ENCODE measurements around the gene CES5A.
"Not testable (repeated sequence)": the region's sequence is repeated elsewhere in the genome, so short reads cannot be mapped to it uniquely, and the experiment has no call there.

Gene CES5A

DNA sequence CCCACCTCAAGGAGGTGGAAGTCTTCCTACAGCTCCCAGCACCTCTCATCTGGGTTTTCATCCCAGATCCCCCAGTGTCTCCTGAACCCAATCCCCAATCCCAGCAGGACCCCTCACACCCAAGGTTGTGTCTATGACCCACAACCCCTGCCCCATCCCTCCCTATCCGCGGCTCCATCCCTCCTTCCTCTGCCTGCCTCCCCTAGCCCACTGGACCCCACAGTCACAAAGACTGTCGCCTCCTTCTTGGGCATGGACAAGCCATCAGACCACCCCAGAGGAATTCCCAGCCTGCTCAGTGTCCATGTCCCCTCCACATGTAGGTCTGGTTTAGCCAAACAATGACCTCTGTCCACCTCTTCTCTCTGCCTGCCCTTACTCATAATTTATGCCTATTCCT lies 54.6 kb downstream of the CES5A start:
- ChIA-PET CTCF (no interaction called here), POLR2A (no interaction called here)
- Histone ChIP-seq H3K36me3 (ENCODE audit: control insufficient read depth in 4 of 4, insufficient read depth in 4 of 4, low read length in 3 of 4) (no peaks in the 10 kb centered on the region), H3K27me3 (replicated peaks in 2 of 5; ENCODE audit: control insufficient read depth in 4 of 5, insufficient read depth in 5 of 5, low read length in 4 of 5) (peaks cover 0 to 41% (median 0%) of the 10 kb centered on the region in 5 experiments), H3K4me3 (ENCODE audit: control insufficient read depth in 1 of 7, extremely low read depth in 1 of 7, insufficient read depth in 4 of 7, low read depth in 2 of 7, low read length in 6 of 7) (no peak overlapping the region), H3K4me1 (ENCODE audit: control extremely low read depth in 1 of 4, control insufficient read depth in 4 of 4, insufficient read depth in 4 of 4, low read length in 3 of 4) (no peaks in the 10 kb centered on the region), H3K27ac (ENCODE audit: insufficient read depth in 1 of 2, low read depth in 1 of 2, low read length in 2 of 2, poor library complexity in 1 of 2, severe bottlenecking in 2 of 2) (no peak overlapping the region), H3K9me3 (ENCODE audit: control extremely low read depth in 1 of 5, control insufficient read depth in 4 of 5, insufficient read depth in 2 of 5, low read depth in 1 of 5, low read length in 4 of 5) (peaks cover 0 to 5% (median 0%) of the 10 kb centered on the region in 5 experiments)
- 86% methylated on average over 3 of the region's 3 CpGs for WGBS (ENCODE audit: insufficient coverage)
- DNase-seq = no peak

DNA sequence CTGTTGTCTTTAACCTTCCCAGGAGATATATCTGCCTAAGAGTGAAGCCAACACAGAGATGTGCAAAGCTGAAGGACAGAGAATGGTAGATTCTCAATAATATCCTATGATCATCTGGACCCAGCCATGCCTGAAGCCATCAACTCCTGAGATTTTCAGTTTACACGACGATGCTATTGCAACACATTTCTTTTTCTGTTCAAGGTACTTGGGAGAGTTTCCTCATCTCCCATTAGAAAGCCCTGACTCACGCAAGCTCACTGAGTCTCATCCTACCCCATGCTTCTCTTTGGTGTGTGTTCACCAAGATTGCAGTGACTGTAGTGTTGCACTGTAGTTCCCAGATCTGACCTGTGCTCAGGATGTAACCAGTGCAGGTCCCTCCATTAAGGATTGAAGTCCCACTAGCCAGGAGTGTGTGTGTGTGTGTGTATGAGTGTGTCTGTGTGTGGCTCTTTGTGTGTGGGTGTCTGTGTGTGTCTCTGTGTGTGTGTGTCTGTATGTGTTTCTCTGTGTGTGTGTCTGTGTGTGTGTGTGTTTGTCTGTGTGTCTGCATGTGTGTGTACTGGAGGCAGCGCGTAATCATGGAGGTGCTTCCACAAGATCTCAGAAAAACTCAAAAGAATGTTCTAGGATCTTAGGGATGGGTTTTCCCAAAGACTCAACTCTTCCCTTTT lies 57.8 kb downstream of the CES5A start:
- H3K27ac ChIP-seq (ENCODE audit: insufficient read depth in 1 of 2, low read depth in 1 of 2, low read length in 2 of 2, poor library complexity in 1 of 2, severe bottlenecking in 2 of 2) = no peak overlapping the region
- H3K27me3 ChIP-seq (replicated peaks in 2 of 5; ENCODE audit: control insufficient read depth in 4 of 5, insufficient read depth in 5 of 5, low read length in 4 of 5) = peaks cover 0 to 59% (median 2%) of the 10 kb centered on the region in 5 experiments
- 94% methylated on average over 5 of the region's 5 CpGs for WGBS (ENCODE audit: insufficient coverage)
- ChIA-PET CTCF (no interaction called here), POLR2A (no interaction called here)
- no peaks in the 10 kb centered on the region for H3K4me1 ChIP-seq (ENCODE audit: control extremely low read depth in 1 of 4, control insufficient read depth in 4 of 4, insufficient read depth in 4 of 4, low read length in 3 of 4)
- no peaks in the 10 kb centered on the region for H3K36me3 ChIP-seq (ENCODE audit: control insufficient read depth in 4 of 4, insufficient read depth in 4 of 4, low read length in 3 of 4)
- H3K9me3 ChIP-seq (ENCODE audit: control extremely low read depth in 1 of 5, control insufficient read depth in 4 of 5, insufficient read depth in 2 of 5, low read depth in 1 of 5, low read length in 4 of 5) = peaks cover 0 to 2% (median 0%) of the 10 kb centered on the region in 5 experiments
- no peak overlapping the region for H3K4me3 ChIP-seq (ENCODE audit: control insufficient read depth in 1 of 7, extremely low read depth in 1 of 7, insufficient read depth in 4 of 7, low read depth in 2 of 7, low read length in 6 of 7)
- DNase-seq = no peak

DNA sequence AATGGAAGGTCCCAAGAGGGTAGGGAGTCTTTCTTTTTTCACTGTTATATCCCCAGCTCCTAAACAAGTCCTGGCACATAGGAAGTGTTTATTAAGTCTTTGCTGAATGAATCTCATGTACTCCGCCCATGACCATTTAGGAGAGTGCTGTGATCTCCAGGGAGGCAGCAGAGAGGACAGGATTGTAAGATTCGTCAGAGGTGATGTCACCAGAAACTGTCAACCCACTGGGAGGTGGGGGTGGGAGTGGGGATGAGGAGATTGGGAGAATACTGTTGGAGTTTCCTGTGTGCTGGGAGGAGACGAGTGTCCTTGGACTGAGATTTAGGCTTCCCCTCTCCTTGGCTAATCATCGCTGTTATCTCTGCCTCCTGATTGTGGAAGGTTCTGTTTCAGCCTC lies 59.0 kb downstream of the CES5A start:
- H3K9me3 ChIP-seq (ENCODE audit: control extremely low read depth in 1 of 5, control insufficient read depth in 4 of 5, insufficient read depth in 2 of 5, low read depth in 1 of 5, low read length in 4 of 5); CTCF ChIA-PET; H3K27ac ChIP-seq (ENCODE audit: insufficient read depth in 1 of 2, low read depth in 1 of 2, low read length in 2 of 2, poor library complexity in 1 of 2, severe bottlenecking in 2 of 2); H3K4me1 ChIP-seq (ENCODE audit: control extremely low read depth in 1 of 4, control insufficient read depth in 4 of 4, insufficient read depth in 4 of 4, low read length in 3 of 4); DNase-seq; H3K36me3 ChIP-seq (ENCODE audit: control insufficient read depth in 4 of 4, insufficient read depth in 4 of 4, low read length in 3 of 4); POLR2A ChIA-PET; H3K4me3 ChIP-seq (ENCODE audit: control insufficient read depth in 1 of 7, extremely low read depth in 1 of 7, insufficient read depth in 4 of 7, low read depth in 2 of 7, low read length in 6 of 7): not testable (repeated sequence)
- WGBS (ENCODE audit: insufficient coverage) = 66% methylated on average over 3 of the region's 4 CpGs
- H3K27me3 ChIP-seq (replicated peaks in 2 of 5; ENCODE audit: control insufficient read depth in 4 of 5, insufficient read depth in 5 of 5, low read length in 4 of 5) = peaks cover 0 to 63% (median 6%) of the 10 kb centered on the region in 5 experiments

DNA sequence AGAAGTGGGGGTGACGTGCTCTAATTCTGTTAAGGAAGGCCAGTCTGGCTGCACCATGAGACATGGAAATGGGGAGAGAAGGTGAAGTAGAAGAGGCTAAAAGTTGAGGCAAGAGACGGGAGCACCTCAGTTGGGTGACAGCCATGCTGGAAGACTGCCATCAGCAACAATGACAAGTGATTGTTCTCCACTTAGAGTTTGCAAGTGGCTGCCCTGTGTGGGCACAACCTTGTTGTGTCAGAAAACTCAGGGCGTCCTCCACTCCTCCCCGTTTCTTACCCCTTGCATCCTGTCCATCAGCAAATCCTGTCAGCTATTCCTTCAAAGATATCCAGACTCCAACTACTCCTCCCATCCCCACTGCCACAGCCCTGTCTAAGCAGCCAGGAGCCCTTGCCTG lies 59.9 kb downstream of the CES5A start:
- DNase-seq = no peak
- H3K4me1 ChIP-seq (ENCODE audit: control extremely low read depth in 1 of 4, control insufficient read depth in 4 of 4, insufficient read depth in 4 of 4, low read length in 3 of 4) = no peaks in the 10 kb centered on the region
- ChIA-PET CTCF (no interaction called here), POLR2A (no interaction called here)
- WGBS (ENCODE audit: insufficient coverage) = 87% methylated on average over 4 of the region's 4 CpGs
- H3K9me3 ChIP-seq (ENCODE audit: control extremely low read depth in 1 of 5, control insufficient read depth in 4 of 5, insufficient read depth in 2 of 5, low read depth in 1 of 5, low read length in 4 of 5) = no peaks in the 10 kb centered on the region
- peaks cover 0 to 55% (median 9%) of the 10 kb centered on the region in 5 experiments for H3K27me3 ChIP-seq (replicated peaks in 2 of 5; ENCODE audit: control insufficient read depth in 4 of 5, insufficient read depth in 5 of 5, low read length in 4 of 5)
- no peak overlapping the region for H3K4me3 ChIP-seq (ENCODE audit: control insufficient read depth in 1 of 7, extremely low read depth in 1 of 7, insufficient read depth in 4 of 7, low read depth in 2 of 7, low read length in 6 of 7)
- no peaks in the 10 kb centered on the region for H3K36me3 ChIP-seq (ENCODE audit: control insufficient read depth in 4 of 4, insufficient read depth in 4 of 4, low read length in 3 of 4)
- H3K27ac ChIP-seq (ENCODE audit: insufficient read depth in 1 of 2, low read depth in 1 of 2, low read length in 2 of 2, poor library complexity in 1 of 2, severe bottlenecking in 2 of 2) = no peak overlapping the region

DNA sequence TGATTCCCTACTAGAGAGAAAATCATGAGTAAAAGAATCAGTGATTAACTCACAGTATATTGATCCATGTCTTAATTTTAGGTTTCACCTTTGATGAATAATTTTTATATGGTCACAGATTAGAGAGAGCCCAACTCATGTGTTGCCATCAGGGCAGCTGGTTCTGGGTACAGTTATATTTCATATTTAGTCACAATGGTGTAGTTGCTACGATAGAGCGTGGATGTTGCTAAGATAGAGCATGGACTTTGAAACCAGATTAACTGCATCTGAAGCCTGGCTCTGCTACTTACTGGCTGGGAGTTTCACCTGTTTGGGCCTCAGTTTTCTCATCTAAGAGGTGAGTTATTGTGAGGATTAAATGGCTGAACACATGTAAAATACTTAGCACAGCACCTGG lies 61.0 kb downstream of the CES5A start:
- H3K9me3 ChIP-seq (ENCODE audit: control extremely low read depth in 1 of 5, control insufficient read depth in 4 of 5, insufficient read depth in 2 of 5, low read depth in 1 of 5, low read length in 4 of 5); H3K4me3 ChIP-seq (ENCODE audit: control insufficient read depth in 1 of 7, extremely low read depth in 1 of 7, insufficient read depth in 4 of 7, low read depth in 2 of 7, low read length in 6 of 7); H3K4me1 ChIP-seq (ENCODE audit: control extremely low read depth in 1 of 4, control insufficient read depth in 4 of 4, insufficient read depth in 4 of 4, low read length in 3 of 4); POLR2A ChIA-PET; DNase-seq; CTCF ChIA-PET; H3K36me3 ChIP-seq (ENCODE audit: control insufficient read depth in 4 of 4, insufficient read depth in 4 of 4, low read length in 3 of 4); H3K27ac ChIP-seq (ENCODE audit: insufficient read depth in 1 of 2, low read depth in 1 of 2, low read length in 2 of 2, poor library complexity in 1 of 2, severe bottlenecking in 2 of 2): not testable (repeated sequence)
- WGBS (ENCODE audit: insufficient coverage) = no CpG with 5 or more reads among the region's 2 CpGs
- H3K27me3 ChIP-seq (replicated peaks in 2 of 5; ENCODE audit: control insufficient read depth in 4 of 5, insufficient read depth in 5 of 5, low read length in 4 of 5) = peaks cover 0 to 60% (median 11%) of the 10 kb centered on the region in 5 experiments

DNA sequence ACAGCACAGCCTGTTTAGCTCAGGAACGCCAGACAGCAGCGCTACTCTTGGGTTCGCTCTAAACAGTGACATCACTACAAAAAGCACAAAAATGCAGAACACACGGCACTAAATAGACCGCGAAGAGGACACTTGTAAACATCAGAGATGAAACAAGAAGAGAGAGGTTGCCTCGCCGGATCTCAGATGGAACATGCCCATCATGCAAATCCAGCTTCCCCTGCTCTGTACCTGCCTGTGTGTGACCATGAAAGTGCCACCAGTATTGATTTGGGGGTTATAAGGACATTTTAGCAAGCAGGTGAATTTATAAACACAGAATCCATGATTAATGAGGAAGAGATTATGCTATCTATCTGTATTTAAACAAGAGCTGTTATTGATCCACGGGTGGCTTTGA lies 61.4 kb downstream of the CES5A start:
- peaks cover 0 to 62% (median 11%) of the 10 kb centered on the region in 5 experiments for H3K27me3 ChIP-seq (replicated peaks in 2 of 5; ENCODE audit: control insufficient read depth in 4 of 5, insufficient read depth in 5 of 5, low read length in 4 of 5)
- H3K9me3 ChIP-seq (ENCODE audit: control extremely low read depth in 1 of 5, control insufficient read depth in 4 of 5, insufficient read depth in 2 of 5, low read depth in 1 of 5, low read length in 4 of 5); POLR2A ChIA-PET; CTCF ChIA-PET; DNase-seq; H3K36me3 ChIP-seq (ENCODE audit: control insufficient read depth in 4 of 4, insufficient read depth in 4 of 4, low read length in 3 of 4); H3K4me1 ChIP-seq (ENCODE audit: control extremely low read depth in 1 of 4, control insufficient read depth in 4 of 4, insufficient read depth in 4 of 4, low read length in 3 of 4); H3K27ac ChIP-seq (ENCODE audit: insufficient read depth in 1 of 2, low read depth in 1 of 2, low read length in 2 of 2, poor library complexity in 1 of 2, severe bottlenecking in 2 of 2); H3K4me3 ChIP-seq (ENCODE audit: control insufficient read depth in 1 of 7, extremely low read depth in 1 of 7, insufficient read depth in 4 of 7, low read depth in 2 of 7, low read length in 6 of 7): not testable (repeated sequence)
- 92% methylated on average over 6 of the region's 9 CpGs for WGBS (ENCODE audit: insufficient coverage)

DNA sequence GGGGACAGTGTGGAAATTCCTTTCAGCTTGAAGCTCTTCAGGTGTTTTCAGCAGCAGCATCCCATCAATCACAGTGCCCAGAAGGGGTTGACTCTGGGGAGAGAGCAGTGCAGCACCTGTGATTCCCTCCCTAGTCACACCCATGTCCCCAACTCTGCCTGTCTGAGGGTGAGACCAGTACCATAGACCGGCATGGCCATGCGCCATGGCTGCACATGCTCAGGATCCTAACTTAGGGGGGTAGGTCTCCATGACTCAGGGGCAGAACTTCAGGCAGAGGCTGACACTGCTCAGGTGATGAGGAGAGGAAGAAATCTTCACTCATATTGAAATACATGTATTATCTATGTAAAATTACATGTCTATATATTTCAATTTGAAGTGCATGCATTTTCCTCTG lies 62.2 kb downstream of the CES5A start:
- POLR2A ChIA-PET = no interaction called here
- 100% methylated on average over 2 of the region's 2 CpGs for WGBS (ENCODE audit: insufficient coverage)
- no peak for DNase-seq
- Histone ChIP-seq H3K27ac (ENCODE audit: insufficient read depth in 1 of 2, low read depth in 1 of 2, low read length in 2 of 2, poor library complexity in 1 of 2, severe bottlenecking in 2 of 2) (no peak overlapping the region), H3K9me3 (ENCODE audit: control extremely low read depth in 1 of 5, control insufficient read depth in 4 of 5, insufficient read depth in 2 of 5, low read depth in 1 of 5, low read length in 4 of 5) (no peaks in the 10 kb centered on the region), H3K27me3 (replicated peaks in 2 of 5; ENCODE audit: control insufficient read depth in 4 of 5, insufficient read depth in 5 of 5, low read length in 4 of 5) (peaks cover 0 to 57% (median 11%) of the 10 kb centered on the region in 5 experiments), H3K36me3 (ENCODE audit: control insufficient read depth in 4 of 4, insufficient read depth in 4 of 4, low read length in 3 of 4) (no peaks in the 10 kb centered on the region), H3K4me1 (ENCODE audit: control extremely low read depth in 1 of 4, control insufficient read depth in 4 of 4, insufficient read depth in 4 of 4, low read length in 3 of 4) (no peaks in the 10 kb centered on the region), H3K4me3 (ENCODE audit: control insufficient read depth in 1 of 7, extremely low read depth in 1 of 7, insufficient read depth in 4 of 7, low read depth in 2 of 7, low read length in 6 of 7) (no peak overlapping the region)
- CTCF ChIA-PET = no interaction called here
